ENCODE measurements around the gene SETD1B.

Gene SETD1B

GRCh38 chr12:121830134-121830533 lies 26.3 kb downstream of the SETD1B start:
- ATAC-seq: no peak
- TF ChIP-seq ISL1 (CRISPR knock-in tag; IDR thresholded peaks at IDR 0.05) (no peak), CSRNP3 (CRISPR knock-in tag; IDR thresholded peaks at IDR 0.05) (no peak), ZNF565 (CRISPR knock-in tag; conservative IDR thresholded peaks at IDR 0.05; ENCODE audit: low read depth) (no peak), PPARA (CRISPR knock-in tag; IDR thresholded peaks at IDR 0.05; ENCODE audit: borderline replicate concordance) (no peak), ZNF8 (CRISPR knock-in tag; IDR thresholded peaks at IDR 0.05) (no peak), ESRRG (CRISPR knock-in tag; IDR thresholded peaks at IDR 0.05) (no peak), BACH2 (CRISPR knock-in tag; IDR thresholded peaks at IDR 0.05; ENCODE audit: borderline replicate concordance) (no peak), RARB (CRISPR knock-in tag; IDR thresholded peaks at IDR 0.05) (no peak), GLIS3 (CRISPR knock-in tag; IDR thresholded peaks at IDR 0.05) (no peak), TOX (CRISPR knock-in tag; IDR thresholded peaks at IDR 0.05; ENCODE audit: borderline replicate concordance) (no peak), ZNF70 (CRISPR knock-in tag; IDR thresholded peaks at IDR 0.05) (no peak), SNAI2 (CRISPR knock-in tag; IDR thresholded peaks at IDR 0.05) (no peak), ARNTL (CRISPR knock-in tag; IDR thresholded peaks at IDR 0.05; ENCODE audit: borderline replicate concordance, low read depth) (no peak), CSDC2 (CRISPR knock-in tag; IDR thresholded peaks at IDR 0.05) (no peak)
- TF ChIP-seq, protein P1, sequence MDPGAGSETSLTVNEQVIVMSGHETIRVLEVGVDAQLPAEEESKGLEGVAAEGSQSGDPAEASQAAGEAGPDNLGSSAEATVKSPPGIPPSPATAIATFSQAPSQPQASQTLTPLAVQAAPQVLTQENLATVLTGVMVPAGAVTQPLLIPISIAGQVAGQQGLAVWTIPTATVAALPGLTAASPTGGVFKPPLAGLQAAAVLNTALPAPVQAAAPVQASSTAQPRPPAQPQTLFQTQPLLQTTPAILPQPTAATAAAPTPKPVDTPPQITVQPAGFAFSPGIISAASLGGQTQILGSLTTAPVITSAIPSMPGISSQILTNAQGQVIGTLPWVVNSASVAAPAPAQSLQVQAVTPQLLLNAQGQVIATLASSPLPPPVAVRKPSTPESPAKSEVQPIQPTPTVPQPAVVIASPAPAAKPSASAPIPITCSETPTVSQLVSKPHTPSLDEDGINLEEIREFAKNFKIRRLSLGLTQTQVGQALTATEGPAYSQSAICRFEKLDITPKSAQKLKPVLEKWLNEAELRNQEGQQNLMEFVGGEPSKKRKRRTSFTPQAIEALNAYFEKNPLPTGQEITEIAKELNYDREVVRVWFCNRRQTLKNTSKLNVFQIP (CRISPR knock-in tag; IDR thresholded peaks at IDR 0.05; ENCODE audit: borderline replicate concordance, low read depth): no peak

- ATAC-seq: no peak
- TF ChIP-seq, protein P1 (CRISPR knock-in tag; IDR thresholded peaks at IDR 0.05; ENCODE audit: borderline replicate concordance, low read depth): no peak
These were observed 26.9 kb downstream of the SETD1B start for GRCh38 chr12:121830588-121831265.

DNA sequence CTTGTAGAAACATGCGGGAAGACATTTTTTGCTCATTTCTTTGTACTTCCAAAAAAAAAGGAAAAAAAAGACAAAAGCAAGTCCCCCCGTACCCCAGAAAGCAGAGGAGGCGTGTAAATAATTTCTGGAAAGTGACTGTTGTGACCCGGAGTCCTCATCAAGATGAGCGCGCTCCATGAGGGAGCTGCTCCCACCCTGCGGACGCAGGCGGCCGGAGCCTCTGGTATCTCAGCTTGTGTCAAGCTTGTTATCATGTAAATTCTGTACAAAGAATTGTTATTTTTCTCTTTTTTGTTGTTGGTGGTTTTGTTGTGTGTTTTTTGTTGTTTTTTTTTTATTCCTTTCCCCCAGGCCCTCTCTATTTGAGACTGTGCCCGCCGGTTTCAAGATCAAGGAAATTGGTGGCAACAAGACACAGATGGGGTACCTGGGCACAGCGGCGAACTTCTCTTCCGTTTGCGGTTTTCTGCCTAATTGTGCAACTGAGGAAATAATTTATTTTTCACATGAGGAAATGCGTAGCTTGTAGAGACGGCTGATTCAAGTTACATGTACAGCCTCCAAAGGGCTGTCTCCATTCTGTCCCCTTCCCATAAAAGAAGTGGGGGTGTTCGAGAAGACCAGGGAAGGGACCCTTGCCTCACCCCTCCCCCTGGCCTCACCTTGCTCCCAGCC lies 27.9 kb downstream of the SETD1B start:
- ATAC-seq: no peak
- TF ChIP-seq, protein P2, sequence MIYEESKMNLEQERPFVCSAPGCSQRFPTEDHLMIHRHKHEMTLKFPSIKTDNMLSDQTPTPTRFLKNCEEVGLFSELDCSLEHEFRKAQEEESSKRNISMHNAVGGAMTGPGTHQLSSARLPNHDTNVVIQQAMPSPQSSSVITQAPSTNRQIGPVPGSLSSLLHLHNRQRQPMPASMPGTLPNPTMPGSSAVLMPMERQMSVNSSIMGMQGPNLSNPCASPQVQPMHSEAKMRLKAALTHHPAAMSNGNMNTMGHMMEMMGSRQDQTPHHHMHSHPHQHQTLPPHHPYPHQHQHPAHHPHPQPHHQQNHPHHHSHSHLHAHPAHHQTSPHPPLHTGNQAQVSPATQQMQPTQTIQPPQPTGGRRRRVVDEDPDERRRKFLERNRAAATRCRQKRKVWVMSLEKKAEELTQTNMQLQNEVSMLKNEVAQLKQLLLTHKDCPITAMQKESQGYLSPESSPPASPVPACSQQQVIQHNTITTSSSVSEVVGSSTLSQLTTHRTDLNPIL (CRISPR knock-in tag; IDR thresholded peaks at IDR 0.05; ENCODE audit: low read depth): no peak
- TF ChIP-seq SNAI2 (CRISPR knock-in tag; IDR thresholded peaks at IDR 0.05) (no peak), BACH2 (CRISPR knock-in tag; IDR thresholded peaks at IDR 0.05; ENCODE audit: borderline replicate concordance) (no peak), TOX (CRISPR knock-in tag; IDR thresholded peaks at IDR 0.05; ENCODE audit: borderline replicate concordance) (no peak), ESRRG (CRISPR knock-in tag; IDR thresholded peaks at IDR 0.05) (no peak), ZNF8 (CRISPR knock-in tag; IDR thresholded peaks at IDR 0.05) (no peak), ZFP30 (CRISPR knock-in tag; IDR thresholded peaks at IDR 0.05) (no peak), ZNF565 (CRISPR knock-in tag; conservative IDR thresholded peaks at IDR 0.05; ENCODE audit: low read depth) (no peak), CSDC2 (CRISPR knock-in tag; IDR thresholded peaks at IDR 0.05) (no peak), OSR1 (CRISPR knock-in tag; IDR thresholded peaks at IDR 0.05) (no peak), CSRNP3 (CRISPR knock-in tag; IDR thresholded peaks at IDR 0.05) (no peak), RARB (CRISPR knock-in tag; IDR thresholded peaks at IDR 0.05) (no peak), ARNTL (CRISPR knock-in tag; IDR thresholded peaks at IDR 0.05; ENCODE audit: borderline replicate concordance, low read depth) (no peak), PPARA (CRISPR knock-in tag; IDR thresholded peaks at IDR 0.05; ENCODE audit: borderline replicate concordance) (no peak), ZC3H10 (CRISPR knock-in tag; IDR thresholded peaks at IDR 0.05) (no peak)
- TF ChIP-seq, protein P1 (CRISPR knock-in tag; IDR thresholded peaks at IDR 0.05; ENCODE audit: borderline replicate concordance, low read depth): no peak
- TF ChIP-seq, protein P3, sequence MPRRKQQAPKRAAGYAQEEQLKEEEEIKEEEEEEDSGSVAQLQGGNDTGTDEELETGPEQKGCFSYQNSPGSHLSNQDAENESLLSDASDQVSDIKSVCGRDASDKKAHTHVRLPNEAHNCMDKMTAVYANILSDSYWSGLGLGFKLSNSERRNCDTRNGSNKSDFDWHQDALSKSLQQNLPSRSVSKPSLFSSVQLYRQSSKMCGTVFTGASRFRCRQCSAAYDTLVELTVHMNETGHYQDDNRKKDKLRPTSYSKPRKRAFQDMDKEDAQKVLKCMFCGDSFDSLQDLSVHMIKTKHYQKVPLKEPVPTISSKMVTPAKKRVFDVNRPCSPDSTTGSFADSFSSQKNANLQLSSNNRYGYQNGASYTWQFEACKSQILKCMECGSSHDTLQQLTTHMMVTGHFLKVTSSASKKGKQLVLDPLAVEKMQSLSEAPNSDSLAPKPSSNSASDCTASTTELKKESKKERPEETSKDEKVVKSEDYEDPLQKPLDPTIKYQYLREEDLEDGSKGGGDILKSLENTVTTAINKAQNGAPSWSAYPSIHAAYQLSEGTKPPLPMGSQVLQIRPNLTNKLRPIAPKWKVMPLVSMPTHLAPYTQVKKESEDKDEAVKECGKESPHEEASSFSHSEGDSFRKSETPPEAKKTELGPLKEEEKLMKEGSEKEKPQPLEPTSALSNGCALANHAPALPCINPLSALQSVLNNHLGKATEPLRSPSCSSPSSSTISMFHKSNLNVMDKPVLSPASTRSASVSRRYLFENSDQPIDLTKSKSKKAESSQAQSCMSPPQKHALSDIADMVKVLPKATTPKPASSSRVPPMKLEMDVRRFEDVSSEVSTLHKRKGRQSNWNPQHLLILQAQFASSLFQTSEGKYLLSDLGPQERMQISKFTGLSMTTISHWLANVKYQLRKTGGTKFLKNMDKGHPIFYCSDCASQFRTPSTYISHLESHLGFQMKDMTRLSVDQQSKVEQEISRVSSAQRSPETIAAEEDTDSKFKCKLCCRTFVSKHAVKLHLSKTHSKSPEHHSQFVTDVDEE (CRISPR knock-in tag; IDR thresholded peaks at IDR 0.05): no peak
